Measurements from ENCODE around the gene TPX2.

The TPX2 gene

GRCh38 chr20:31704225-31705119 lies 34.6 kb upstream of the TPX2 start:
- ATAC-seq (no peak), DNase-seq (ENCODE audit: low spot score in 2 of 2) (no peak)
- no peak overlapping the region for H3K4me3 Mint-ChIP-seq
- H3K9me3 Mint-ChIP-seq, result no peaks in the 10 kb centered on the region
- H3K4me1 Mint-ChIP-seq, result peaks cover 75% of the 10 kb centered on the region
- H3K27ac Mint-ChIP-seq, result peak overlapping the region; percentile 89
- peaks cover 95% of the 10 kb centered on the region for H3K36me3 Mint-ChIP-seq

GRCh38 chr20:31705191-31705590 lies 33.9 kb upstream of the TPX2 start:
- H3K9me3 Mint-ChIP-seq, result no peaks in the 10 kb centered on the region
- no peak overlapping the region for H3K4me3 Mint-ChIP-seq
- H3K36me3 Mint-ChIP-seq, result peaks cover 98% of the 10 kb centered on the region
- peak overlapping the region; percentile 89 for H3K27ac Mint-ChIP-seq
- H3K4me1 Mint-ChIP-seq, result peaks cover 75% of the 10 kb centered on the region
- ATAC-seq (no peak), DNase-seq (ENCODE audit: low spot score in 2 of 2) (no peak)

GRCh38 chr20:31705598-31706597 lies 33.2 kb upstream of the TPX2 start:
- ATAC-seq (peak; percentile 42), DNase-seq (ENCODE audit: low spot score in 2 of 2) (no peak)
- Mint-ChIP-seq H3K9me3 (no peaks in the 10 kb centered on the region), H3K27ac (peak overlapping the region; percentile 89), H3K4me1 (peaks cover 76% of the 10 kb centered on the region), H3K4me3 (peak overlapping the region; percentile 13), H3K36me3 (peaks cover 99% of the 10 kb centered on the region)

GRCh38 chr20:31706607-31707257 lies 32.4 kb upstream of the TPX2 start:
- H3K36me3 Mint-ChIP-seq, result peaks cover 99% of the 10 kb centered on the region
- H3K27ac Mint-ChIP-seq, result peak overlapping the region; percentile 89
- H3K4me1 Mint-ChIP-seq, result peaks cover 77% of the 10 kb centered on the region
- no peak for ATAC-seq
- no peak for DNase-seq (ENCODE audit: low spot score in 2 of 2)
- no peaks in the 10 kb centered on the region for H3K9me3 Mint-ChIP-seq
- peak overlapping the region; percentile 13 for H3K4me3 Mint-ChIP-seq

- Mint-ChIP-seq H3K9me3 (no peaks in the 10 kb centered on the region), H3K4me1 (peaks cover 77% of the 10 kb centered on the region), H3K27ac (peak overlapping the region; percentile 78), H3K4me3 (peak overlapping the region; percentile 26), H3K36me3 (peaks cover 99% of the 10 kb centered on the region)
- DNase-seq (ENCODE audit: low spot score in 2 of 2) (no peak), ATAC-seq (no peak)
Observed at GRCh38 chr20:31707258-31707615, 31.9 kb upstream of the TPX2 start.

GRCh38 chr20:31707994-31708735 lies 30.9 kb upstream of the TPX2 start:
- Mint-ChIP-seq H3K9me3 (no peaks in the 10 kb centered on the region), H3K4me1 (peaks cover 86% of the 10 kb centered on the region), H3K27ac (peak overlapping the region; percentile 78), H3K4me3 (peak overlapping the region; percentile 26), H3K36me3 (peaks cover 100% of the 10 kb centered on the region)
- DNase-seq (ENCODE audit: low spot score in 2 of 2) (no peak), ATAC-seq (peak; percentile 33)

GRCh38 chr20:31708736-31709534 lies 30.2 kb upstream of the TPX2 start:
- ATAC-seq (peak; percentile 17), DNase-seq (ENCODE audit: low spot score in 2 of 2) (no peak)
- Mint-ChIP-seq H3K27ac (peak overlapping the region; percentile 78), H3K4me3 (peak overlapping the region; percentile 26), H3K9me3 (no peaks in the 10 kb centered on the region), H3K36me3 (peaks cover 100% of the 10 kb centered on the region), H3K4me1 (peaks cover 94% of the 10 kb centered on the region)

GRCh38 chr20:31709939-31710338 lies 29.2 kb upstream of the TPX2 start:
- Mint-ChIP-seq H3K4me3 (peak overlapping the region; percentile 96), H3K4me1 (peaks cover 97% of the 10 kb centered on the region), H3K27ac (peak overlapping the region; percentile 74), H3K9me3 (no peaks in the 10 kb centered on the region), H3K36me3 (peaks cover 100% of the 10 kb centered on the region)
- no peak for ATAC-seq
- no peak for DNase-seq (ENCODE audit: low spot score in 2 of 2)

- Mint-ChIP-seq H3K4me3 (peak overlapping the region; percentile 96), H3K27ac (peak overlapping the region; percentile 97), H3K4me1 (peaks cover 97% of the 10 kb centered on the region), H3K9me3 (no peaks in the 10 kb centered on the region), H3K36me3 (peaks cover 100% of the 10 kb centered on the region)
- ATAC-seq (no peak), DNase-seq (ENCODE audit: low spot score in 2 of 2) (no peak)
Observed at GRCh38 chr20:31710423-31711108, 28.5 kb upstream of the TPX2 start.

GRCh38 chr20:31711179-31712111 lies 27.6 kb upstream of the TPX2 start:
- Mint-ChIP-seq H3K4me3 (peak overlapping the region; percentile 96), H3K27ac (peak overlapping the region; percentile 97), H3K4me1 (peaks cover 97% of the 10 kb centered on the region), H3K36me3 (peaks cover 100% of the 10 kb centered on the region), H3K9me3 (no peaks in the 10 kb centered on the region)
- DNase-seq (ENCODE audit: low spot score in 2 of 2) (no peak), ATAC-seq (no peak)

- Mint-ChIP-seq H3K9me3 (no peaks in the 10 kb centered on the region), H3K4me1 (peaks cover 97% of the 10 kb centered on the region), H3K27ac (peak overlapping the region; percentile 97), H3K36me3 (peaks cover 100% of the 10 kb centered on the region), H3K4me3 (peak overlapping the region; percentile 96)
- no peak for DNase-seq (ENCODE audit: low spot score in 2 of 2)
- ATAC-seq, result no peak
Observed at GRCh38 chr20:31712112-31712553, 27.0 kb upstream of the TPX2 start.

GRCh38 chr20:31712564-31713311 lies 26.4 kb upstream of the TPX2 start:
- ATAC-seq (no peak), DNase-seq (ENCODE audit: low spot score in 2 of 2) (no peak)
- Mint-ChIP-seq H3K27ac (peak overlapping the region; percentile 97), H3K36me3 (peaks cover 100% of the 10 kb centered on the region), H3K9me3 (no peaks in the 10 kb centered on the region), H3K4me3 (peak overlapping the region; percentile 96), H3K4me1 (peaks cover 99% of the 10 kb centered on the region)
